OCI-LY1 (cell line): ENCODE data around the gene HSFX3.
A peak's percentile ranks its signal among the peaks of the same experiment; 100 is the strongest.

ENCODE experiments used
- CTCF ChIP-seq: fragments of 200-600 bp; sonication (generic), shearing (Covaris generic); IDR thresholded peaks from 2 replicates; pipeline ENCODE4 v1.5.1; 2017; ENCODE audit warnings: mild to moderate bottlenecking, antibody characterized with exemption, low read length, moderate library complexity, mixed read lengths
- EZH2 ChIP-seq: fragments of 200-600 bp; sonication (generic), shearing (Covaris generic); IDR thresholded peaks from 2 replicates; pipeline ENCODE4 v1.8.0; 2017; ENCODE audit warnings: borderline replicate concordance, mixed run types, mild to moderate bottlenecking, antibody characterized with exemption, low read length, moderate library complexity, mixed read lengths

DNA sequence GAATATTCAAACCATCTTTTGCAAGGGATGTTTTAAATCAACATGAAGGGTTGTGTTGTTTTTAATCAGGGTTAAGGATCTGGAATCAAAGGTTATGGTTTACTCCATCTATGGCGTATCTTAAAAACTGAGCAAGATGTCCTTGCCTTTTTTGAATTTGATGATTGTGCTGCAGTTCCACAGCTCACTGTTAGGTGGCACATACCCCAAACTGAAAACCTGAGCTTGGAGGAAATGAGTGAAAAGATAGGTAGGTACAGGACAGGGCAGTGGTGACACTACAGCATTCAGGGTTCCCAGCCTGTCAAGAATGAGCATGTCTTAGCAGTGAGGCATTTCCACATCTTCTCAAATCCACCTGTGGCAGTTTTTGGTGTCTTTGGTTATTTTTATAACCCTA, 22.0 kb downstream of the HSFX3 start:
- TF ChIP-seq CTCF (peak; percentile 49), EZH2 (no peak)
